Large intestine (tissue), 3 donors: Measurements from ENCODE around the gene WEE1. TPM values are rescaled to one million over a fixed set of nuclear protein-coding genes. Genes with fewer than 3 reads are reported as not detected.

ENCODE experiments used
- DNase-seq, 2 donors: peaks; one replicate each; pipeline versions ENCODE4 v3.0.0 to v3.0.0-alpha.2; 2013
- H3K27ac ChIP-seq: one replicate; pipeline ENCODE4 v1.5.1; 2013; ENCODE audit warnings: low read length
- H3K27me3 ChIP-seq: 2 replicates; pipeline ENCODE4 v1.6.1; 2013; ENCODE audit warnings: low read length; ENCODE audit not compliant: control insufficient read depth, insufficient read depth
- H3K36me3 ChIP-seq: 2 replicates; pipeline ENCODE4 v1.6.1; 2013; ENCODE audit warnings: low read length; ENCODE audit not compliant: control insufficient read depth, insufficient read depth
- H3K4me1 ChIP-seq: one replicate; pipeline ENCODE4 v1.6.1; 2013; ENCODE audit warnings: low read length; ENCODE audit not compliant: control insufficient read depth, insufficient read depth
- H3K4me3 ChIP-seq: one replicate; pipeline ENCODE4 v1.5.1; 2013; ENCODE audit warnings: low read length
- H3K9me3 ChIP-seq: one replicate; pipeline ENCODE4 v1.6.1; 2013; ENCODE audit warnings: mild to moderate bottlenecking, low read depth, low read length, moderate library complexity; ENCODE audit not compliant: control insufficient read depth
- WGBS: methylation state at CpG from one replicate; pipeline ENCODE4 v1.1.5; 2013; ENCODE audit warnings: low lambda C conversion rate; ENCODE audit not compliant: insufficient coverage; 5-methylcytosine and 5-hydroxymethylcytosine counted together
- polyA plus RNA-seq: library from polyadenylated mRNA; unstranded; fragments of 120-200 nt; gene quantifications from one replicate; pipeline ENCODE4 v1.2.1, GENCODE V29; 2013

Gene WEE1
- polyA plus RNA-seq, 1 donor: 68.9 TPM

DNA sequence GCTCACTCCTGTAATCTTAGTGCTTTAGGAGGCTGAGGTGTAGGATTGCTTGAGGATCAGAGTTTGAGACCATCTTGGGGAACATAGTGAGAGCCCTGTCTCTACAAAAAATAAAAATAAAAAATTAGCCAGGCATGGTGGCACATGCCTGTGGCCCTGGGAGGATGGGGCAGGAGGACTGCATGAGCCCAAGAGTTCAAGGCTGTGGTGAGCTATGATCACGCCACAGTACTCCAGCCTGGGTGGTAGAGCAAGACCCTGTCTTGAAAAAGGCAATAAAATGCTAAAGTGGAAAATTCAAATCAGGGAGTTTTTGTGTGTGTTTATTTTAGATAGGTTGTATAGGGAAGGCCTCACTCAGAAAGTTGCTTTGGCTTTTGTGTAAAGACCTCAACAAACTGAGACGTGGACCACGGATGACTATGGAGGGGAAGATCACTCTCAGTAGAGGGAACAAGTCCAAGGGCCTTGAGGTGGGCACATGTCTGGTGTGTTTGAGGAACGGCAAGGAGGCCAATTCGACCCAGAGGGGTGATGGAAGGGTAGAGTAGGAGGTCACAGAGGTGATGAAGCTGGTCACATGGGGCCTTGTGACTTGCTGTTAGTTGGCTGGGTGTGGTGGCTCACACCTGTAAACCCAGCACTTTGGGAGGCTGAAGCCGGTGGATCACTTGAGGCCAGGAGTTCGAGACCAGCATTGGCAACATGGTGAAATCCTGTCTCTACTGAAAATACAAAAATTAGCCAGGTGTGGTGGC lies 35.7 kb downstream of the WEE1 start:
- H3K36me3 ChIP-seq: no peaks in the 10 kb centered on the region
- no CpG with 5 or more reads among the region's 7 CpGs for WGBS
- peaks cover 17% of the 10 kb centered on the region for H3K4me1 ChIP-seq
- H3K27ac ChIP-seq: no peak overlapping the region
- no peaks in the 10 kb centered on the region for H3K27me3 ChIP-seq
- DNase-seq: no peak
- H3K9me3 ChIP-seq: no peaks in the 10 kb centered on the region
- no peak overlapping the region for H3K4me3 ChIP-seq

DNA sequence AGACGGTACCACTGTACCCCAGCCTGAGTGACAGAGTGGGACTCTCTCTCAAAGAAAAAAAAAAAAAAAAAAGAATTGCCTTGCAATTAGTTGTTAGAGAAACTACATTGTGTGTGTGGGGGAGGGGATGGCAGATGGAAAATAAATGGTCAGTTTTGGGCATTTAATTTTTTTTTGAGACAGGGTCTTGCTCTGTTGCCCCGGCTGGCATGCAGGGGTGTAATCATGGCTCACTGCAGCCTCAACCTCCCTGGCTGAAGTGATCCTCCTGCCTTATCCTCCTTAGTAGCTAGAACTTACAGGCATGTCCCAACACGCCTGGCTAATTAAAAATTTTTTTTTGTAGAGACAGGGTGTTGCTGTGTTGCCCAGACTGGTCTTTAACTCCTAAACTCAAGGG lies 36.4 kb downstream of the WEE1 start:
- no peaks in the 10 kb centered on the region for H3K9me3 ChIP-seq
- H3K27ac ChIP-seq: no peak overlapping the region
- peaks cover 20% of the 10 kb centered on the region for H3K4me1 ChIP-seq
- no peaks in the 10 kb centered on the region for H3K27me3 ChIP-seq
- WGBS: 80% methylated on average over 1 of the region's 3 CpGs
- H3K36me3 ChIP-seq: no peaks in the 10 kb centered on the region
- no peak for DNase-seq
- no peak overlapping the region for H3K4me3 ChIP-seq

DNA sequence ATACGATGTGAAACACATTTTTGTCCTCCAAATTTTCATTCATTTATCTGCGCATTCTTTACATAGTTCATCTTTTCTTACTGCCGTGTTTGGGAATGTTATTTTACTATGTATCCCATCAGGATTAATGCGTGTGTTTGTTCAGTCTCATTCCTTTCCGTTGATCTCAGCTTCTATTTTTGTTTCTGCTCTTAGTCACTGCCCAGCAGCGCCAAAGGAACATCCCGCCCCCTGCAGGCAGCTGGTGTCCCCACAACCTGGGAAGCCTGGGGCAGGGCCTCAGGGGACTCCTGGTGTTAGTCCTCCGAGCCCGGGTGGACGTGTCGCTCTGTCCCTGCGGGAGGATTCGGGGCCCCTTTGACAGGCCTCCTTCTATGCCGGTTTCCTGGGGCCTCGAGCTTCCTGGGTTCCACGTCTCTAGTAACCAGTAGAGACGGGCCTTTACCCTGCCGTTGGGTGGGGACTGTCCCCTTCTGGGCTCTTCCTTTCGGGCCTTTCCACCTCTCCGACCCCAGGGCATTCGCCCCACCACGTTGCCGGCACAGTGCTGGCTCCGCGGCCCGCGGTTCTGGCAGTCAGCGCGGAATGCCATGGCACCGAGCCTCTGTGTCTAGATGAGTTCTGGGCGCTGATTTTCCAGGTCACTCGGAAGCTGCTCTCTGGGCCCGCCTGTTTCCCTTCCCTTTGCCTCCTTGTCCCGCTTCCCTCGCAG lies 39.8 kb downstream of the WEE1 start:
- H3K27ac ChIP-seq: peak overlapping the region; percentile 98
- peaks cover 17% of the 10 kb centered on the region for H3K4me1 ChIP-seq
- peak; percentile 96 to 97 for DNase-seq
- no peaks in the 10 kb centered on the region for H3K9me3 ChIP-seq
- WGBS: 0% methylated on average over 5 of the region's 35 CpGs
- H3K36me3 ChIP-seq: no peaks in the 10 kb centered on the region
- H3K4me3 ChIP-seq: peak overlapping the region; percentile 49
- H3K27me3 ChIP-seq: no peaks in the 10 kb centered on the region

DNA sequence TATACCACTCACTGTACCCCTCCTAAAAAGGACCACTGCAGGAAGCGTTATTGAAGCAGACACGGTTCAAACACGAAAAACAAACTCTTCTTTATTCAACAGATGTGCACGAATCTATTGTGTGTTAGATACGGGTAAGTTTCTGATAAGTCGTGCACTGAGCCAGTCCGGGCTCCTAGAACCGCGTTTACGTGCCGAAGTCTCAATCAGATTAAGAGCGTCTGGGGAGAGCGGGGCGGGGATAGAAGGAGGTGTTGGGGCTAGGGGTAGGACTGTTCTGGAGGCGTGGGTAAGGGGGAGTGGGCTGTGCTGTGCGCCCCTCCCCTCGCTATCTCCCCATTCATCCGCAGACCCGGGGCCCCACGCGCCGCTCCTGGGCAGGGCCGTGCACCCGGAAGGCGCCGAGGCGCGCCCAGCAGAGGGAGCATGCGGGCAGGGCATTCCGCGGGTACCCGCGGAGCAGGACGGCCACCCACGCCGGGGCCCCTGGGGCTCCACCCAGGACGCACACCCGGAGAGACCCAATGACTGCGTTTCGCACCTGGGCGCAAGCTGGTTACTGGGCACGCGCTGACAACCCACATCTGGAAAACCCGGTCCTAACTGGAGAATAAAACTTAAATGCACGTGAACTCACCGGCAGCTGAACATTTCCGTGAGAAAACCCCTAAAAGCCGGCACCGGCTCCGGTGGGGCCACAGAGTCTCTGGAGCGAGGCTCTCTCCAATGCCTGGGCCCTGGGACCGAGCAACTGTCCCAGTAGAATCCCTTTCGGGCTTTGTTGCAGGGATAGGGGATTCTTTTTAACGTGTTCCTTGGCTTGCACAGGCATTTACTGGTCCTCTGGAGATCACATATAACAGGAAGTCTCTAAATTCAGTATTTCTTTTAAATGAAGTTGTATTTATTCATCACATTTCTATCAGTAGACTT lies 40.6 kb downstream of the WEE1 start:
- peak; percentile 91 to 97 for DNase-seq
- Histone ChIP-seq H3K36me3 (no peaks in the 10 kb centered on the region), H3K27me3 (no peaks in the 10 kb centered on the region), H3K9me3 (no peaks in the 10 kb centered on the region), H3K27ac (peak overlapping the region; percentile 98), H3K4me1 (peaks cover 17% of the 10 kb centered on the region), H3K4me3 (peak overlapping the region; percentile 49)
- 0% methylated on average over 7 of the region's 54 CpGs for WGBS

DNA sequence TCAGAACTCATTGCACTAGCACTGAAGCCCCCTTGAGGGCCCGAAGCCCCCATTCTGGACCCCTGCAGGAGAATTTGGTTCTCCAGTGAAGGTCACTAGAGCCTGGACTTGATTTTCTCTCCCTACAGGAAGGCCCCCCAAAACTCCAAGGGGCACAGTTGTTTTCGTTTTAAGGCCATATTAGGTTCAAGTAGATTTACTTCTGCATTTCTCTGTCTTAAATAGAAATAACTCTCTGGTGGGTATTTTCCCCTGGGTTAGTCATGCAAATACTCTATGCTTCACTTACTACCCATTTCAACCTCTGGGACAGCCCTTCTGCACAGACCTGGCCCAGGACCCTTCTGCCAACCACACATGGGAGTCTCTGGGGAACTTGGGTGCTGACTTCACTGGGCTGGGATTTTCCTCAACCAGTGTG lies 41.6 kb downstream of the WEE1 start:
- no peak for DNase-seq
- no CpG with 5 or more reads among the region's 2 CpGs for WGBS

DNA sequence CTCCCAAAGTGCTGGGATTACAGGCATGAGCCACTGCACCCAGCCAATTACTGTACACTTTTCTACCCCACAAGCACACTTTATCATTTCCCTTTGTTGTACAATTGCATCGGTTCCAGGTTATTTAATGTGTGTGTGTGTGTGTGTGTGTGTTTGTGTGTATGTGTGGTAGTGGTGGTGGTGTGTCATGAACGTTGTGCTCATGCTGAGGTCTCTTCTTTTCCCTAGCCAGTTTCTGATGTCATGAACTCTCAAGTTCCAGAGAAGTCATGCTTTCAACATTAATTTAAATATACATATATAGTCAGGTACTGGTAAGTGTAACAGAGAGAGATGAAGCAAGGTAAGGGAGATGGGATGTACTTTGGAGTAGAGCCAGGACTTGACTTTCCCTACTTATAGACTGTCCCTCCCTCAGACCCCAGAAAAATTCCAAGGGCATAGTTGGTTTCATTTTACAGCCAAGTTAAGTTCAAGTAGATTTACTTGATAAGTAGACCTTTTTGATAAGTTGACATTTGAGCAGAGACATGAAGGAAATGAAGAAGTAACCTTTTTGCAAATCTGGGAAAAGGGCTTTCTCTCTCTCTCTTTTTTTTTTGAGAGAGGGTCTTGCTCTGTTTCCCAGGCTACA lies 42.7 kb downstream of the WEE1 start:
- Histone ChIP-seq H3K27ac (no peak overlapping the region), H3K4me1 (peaks cover 17% of the 10 kb centered on the region), H3K36me3 (no peaks in the 10 kb centered on the region), H3K4me3 (no peak overlapping the region), H3K9me3 (no peaks in the 10 kb centered on the region), H3K27me3 (no peaks in the 10 kb centered on the region)
- WGBS: no CpG with 5 or more reads among the region's 2 CpGs
- no peak for DNase-seq

More for the DNA sequence above, 41.6 kb downstream of the WEE1 start:
- H3K27ac ChIP-seq: peak overlapping the region; percentile 98
- H3K9me3 ChIP-seq: no peaks in the 10 kb centered on the region
- H3K4me1 ChIP-seq: peaks cover 17% of the 10 kb centered on the region
- H3K27me3 ChIP-seq: no peaks in the 10 kb centered on the region
- H3K4me3 ChIP-seq: no peak overlapping the region
- H3K36me3 ChIP-seq: no peaks in the 10 kb centered on the region

DNA sequence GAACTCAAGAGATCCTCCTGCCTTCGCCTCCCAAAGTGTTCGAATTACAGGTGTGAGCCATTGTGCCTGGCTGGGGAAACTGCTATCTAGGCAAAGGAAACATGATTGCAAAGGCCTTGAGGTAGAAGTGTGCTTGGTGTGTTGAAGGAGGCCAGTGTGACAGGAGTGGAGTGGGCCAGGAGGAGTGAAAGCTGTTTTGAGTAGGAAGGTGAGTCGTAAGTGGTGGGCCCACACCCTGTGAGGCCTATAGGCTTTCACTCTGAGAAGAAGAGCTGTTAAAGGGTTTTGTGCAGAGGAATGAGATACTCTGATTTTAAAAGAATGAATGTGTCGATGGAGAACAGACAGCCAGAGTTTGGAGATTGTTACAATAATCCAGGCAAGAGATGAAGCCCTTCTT lies 43.4 kb downstream of the WEE1 start:
- H3K27me3 ChIP-seq: no peaks in the 10 kb centered on the region
- DNase-seq: no peak
- WGBS: 100% methylated on average over 1 of the region's 4 CpGs

DNA sequence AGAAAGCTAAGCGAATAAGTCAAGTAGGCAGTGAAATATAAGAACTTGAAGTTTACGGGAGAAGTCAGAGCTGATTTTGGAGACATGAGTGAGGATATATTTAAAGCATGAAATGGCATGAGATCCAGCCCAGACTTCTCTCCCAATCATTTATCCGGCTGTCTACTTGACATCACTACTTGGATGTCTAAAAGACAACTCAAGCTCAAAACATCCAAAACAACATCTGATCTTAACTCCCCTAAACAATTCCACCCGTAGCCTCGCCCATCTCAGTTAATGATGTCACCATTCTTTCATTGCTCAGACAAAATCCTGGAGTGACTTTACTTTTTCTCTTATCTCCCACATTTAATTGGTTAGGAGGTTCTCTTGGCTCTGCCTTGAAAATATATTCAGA lies 44.5 kb downstream of the WEE1 start:
- no peaks in the 10 kb centered on the region for H3K27me3 ChIP-seq
- H3K4me1 ChIP-seq: peaks cover 11% of the 10 kb centered on the region
- H3K9me3 ChIP-seq: peaks cover 2% of the 10 kb centered on the region
- no peaks in the 10 kb centered on the region for H3K36me3 ChIP-seq
- WGBS: 82% methylated on average over 4 of the region's 5 CpGs
- no peak overlapping the region for H3K27ac ChIP-seq
- H3K4me3 ChIP-seq: no peak overlapping the region
- no peak for DNase-seq

More for the DNA sequence above, 43.4 kb downstream of the WEE1 start:
- Histone ChIP-seq H3K36me3 (no peaks in the 10 kb centered on the region), H3K4me3 (no peak overlapping the region), H3K9me3 (no peaks in the 10 kb centered on the region), H3K27ac (no peak overlapping the region), H3K4me1 (peaks cover 17% of the 10 kb centered on the region)

DNA sequence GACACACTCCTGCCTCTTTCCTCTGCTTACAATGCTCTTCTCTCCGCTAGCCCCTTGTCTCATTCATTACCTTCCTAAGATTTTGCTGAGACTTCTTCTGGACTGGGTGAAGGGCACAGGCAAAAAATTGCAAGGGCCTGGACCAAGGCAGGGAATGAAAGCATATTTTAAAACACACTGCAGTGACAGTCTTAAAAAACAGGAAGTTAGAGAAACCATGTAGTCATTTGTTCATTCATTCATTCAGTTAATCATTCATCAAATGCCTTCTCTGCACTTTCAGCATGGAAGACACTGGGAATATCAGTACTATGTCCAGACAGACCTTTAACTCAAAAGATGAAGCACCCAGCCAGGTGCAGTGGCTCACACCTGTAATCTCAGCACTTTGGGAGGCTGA lies 45.5 kb downstream of the WEE1 start:
- H3K4me3 ChIP-seq: no peak overlapping the region
- DNase-seq: no peak
- WGBS: no CpG with 5 or more reads among the region's 1 CpG
- no peak overlapping the region for H3K27ac ChIP-seq
- H3K36me3 ChIP-seq: no peaks in the 10 kb centered on the region
- no peaks in the 10 kb centered on the region for H3K27me3 ChIP-seq
- peaks cover 5% of the 10 kb centered on the region for H3K9me3 ChIP-seq
- peaks cover 7% of the 10 kb centered on the region for H3K4me1 ChIP-seq

DNA sequence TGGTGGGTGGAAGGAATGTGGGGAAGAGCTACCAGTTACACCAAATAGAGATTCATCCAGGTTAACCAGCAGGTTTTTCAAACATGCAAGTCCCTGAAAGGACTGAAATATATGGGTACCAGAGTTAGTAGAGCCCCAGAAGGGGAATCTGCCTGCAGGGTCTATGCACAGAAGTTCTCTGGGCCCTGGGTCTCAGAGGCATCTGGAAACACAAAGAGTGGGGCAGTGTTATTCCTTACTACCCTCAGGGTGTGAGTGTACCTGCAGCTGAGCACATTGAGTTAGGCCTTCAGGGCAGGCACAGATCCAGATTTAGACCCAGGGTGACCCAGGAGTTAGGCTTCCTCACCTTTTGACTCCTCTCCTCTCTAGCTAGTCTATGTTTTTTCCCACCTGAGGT lies 46.5 kb downstream of the WEE1 start:
- no peaks in the 10 kb centered on the region for H3K27me3 ChIP-seq
- H3K27ac ChIP-seq: no peak overlapping the region
- H3K9me3 ChIP-seq: peaks cover 5% of the 10 kb centered on the region
- H3K4me3 ChIP-seq: no peak overlapping the region
- DNase-seq: no peak
- H3K4me1 ChIP-seq: peaks cover 2% of the 10 kb centered on the region
- no peaks in the 10 kb centered on the region for H3K36me3 ChIP-seq
